ENCODE data around the gene PIK3CB. TPM values are rescaled to one million over a fixed set of nuclear protein-coding genes. Genes with fewer than 3 reads are reported as not detected.

PIK3CB gene
- total RNA-seq, 4 donors from 2014 or later = 24.9 to 94.7 (median 36.8) TPM

DNA sequence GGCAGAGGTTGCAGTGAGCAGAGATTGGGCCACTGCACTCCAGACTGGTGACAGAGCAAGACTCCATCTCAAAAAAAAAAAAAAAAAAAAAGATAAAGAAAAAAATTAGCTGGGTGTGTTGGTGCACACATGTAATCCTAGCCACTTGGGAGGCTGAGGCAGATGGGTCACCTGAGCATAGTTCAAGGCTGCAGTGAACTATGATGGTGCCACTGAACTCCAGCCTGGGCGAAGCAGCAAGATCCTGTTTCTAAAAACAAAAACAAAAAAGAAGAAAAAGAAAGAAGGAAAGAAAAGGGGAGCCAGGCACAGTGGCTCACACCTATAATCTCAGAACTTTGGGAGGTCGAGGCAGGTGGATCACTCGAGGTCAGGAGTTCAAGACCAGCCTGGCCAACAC lies 32.9 kb downstream of the PIK3CB start:
- no peak for ATAC-seq
- Histone ChIP-seq H3K4me1 (peaks cover 46% of the 10 kb centered on the region in 2 donors), H3K9me3 (no peaks in the 10 kb centered on the region), H3K27me3 (no peaks in the 10 kb centered on the region), H3K36me3 (no peaks in the 10 kb centered on the region), H3K4me3 (no peak overlapping the region), H3K27ac (peak overlapping the region; percentile 73 to 85 (median 78))
- DNase-seq = no peak
- intact Hi-C loops (cut with DNase I; ENCODE audit: low total_unique reads) = no loop called here
- in situ Hi-C loops (cut with MboI; ENCODE audit: low sequenced_read_pairs in 4 of 4) = no loop called here
- TF ChIP-seq CTCF (IDR thresholded peaks at IDR 0.05 in 4 of 5, conservative IDR thresholded peaks at IDR 0.05 in 1 of 5) (no peak), POLR2A (IDR thresholded peaks at IDR 0.05) (no peak)

- no peaks in the 10 kb centered on the region for H3K9me3 ChIP-seq
- no peak for DNase-seq
- peak in 1 of 2 donors; percentile 9 for ATAC-seq
- H3K4me1 ChIP-seq = peaks cover 40 to 46% of the 10 kb centered on the region in 2 donors
- H3K27me3 ChIP-seq = no peaks in the 10 kb centered on the region
- no peak for TF ChIP-seq CTCF (IDR thresholded peaks at IDR 0.05 in 4 of 5, conservative IDR thresholded peaks at IDR 0.05 in 1 of 5)
- TF ChIP-seq POLR2A (IDR thresholded peaks at IDR 0.05) = no peak
- no peak overlapping the region for H3K4me3 ChIP-seq
- in situ Hi-C loops (cut with MboI; ENCODE audit: low sequenced_read_pairs in 4 of 4) = no loop called here
- H3K27ac ChIP-seq = peak overlapping the region; percentile 73 to 85 (median 78)
- H3K36me3 ChIP-seq = no peaks in the 10 kb centered on the region
- intact Hi-C loops (cut with DNase I; ENCODE audit: low total_unique reads) = no loop called here
These were observed 34.5 kb downstream of the PIK3CB start for GRCh38 chr3:138800248-138800647.

DNA sequence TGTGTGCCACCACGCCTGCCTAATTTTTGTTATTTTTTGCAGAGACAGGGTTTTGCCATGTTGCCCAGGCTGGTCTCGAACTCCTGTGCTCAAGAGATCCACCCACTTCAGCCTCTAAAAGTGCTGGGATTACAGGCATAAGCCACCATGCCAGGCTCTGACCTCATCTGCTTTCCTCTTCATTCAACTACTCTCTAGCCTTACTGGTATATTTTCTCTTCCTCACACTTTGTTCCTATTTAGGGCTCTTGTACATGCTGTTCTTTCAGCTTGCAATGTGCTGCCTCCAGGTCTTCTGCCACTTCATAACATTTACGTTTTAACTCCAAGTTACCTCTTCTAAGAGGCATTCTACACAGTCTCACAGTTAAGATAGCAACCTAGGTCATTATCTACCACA lies 34.9 kb downstream of the PIK3CB start:
- in situ Hi-C loops (cut with MboI; ENCODE audit: low sequenced_read_pairs in 4 of 4) (no loop called here), intact Hi-C loops (cut with DNase I; ENCODE audit: low total_unique reads) (loop anchor here (2.0 kb wide), 1 partner anchor 25 kb away; no protein-coding TSS in a partner anchor)
- peak; percentile 90 to 93 for ATAC-seq
- DNase-seq = peak; percentile 35 to 66
- no peaks in the 10 kb centered on the region for H3K36me3 ChIP-seq
- H3K4me3 ChIP-seq = no peak overlapping the region
- H3K4me1 ChIP-seq = peaks cover 40 to 46% of the 10 kb centered on the region in 2 donors
- TF ChIP-seq CTCF (IDR thresholded peaks at IDR 0.05 in 4 of 5, conservative IDR thresholded peaks at IDR 0.05 in 1 of 5) = no peak
- TF ChIP-seq POLR2A (IDR thresholded peaks at IDR 0.05) = peak; percentile 5 to 36
- H3K27me3 ChIP-seq = no peaks in the 10 kb centered on the region
- H3K9me3 ChIP-seq = no peaks in the 10 kb centered on the region
- peak overlapping the region; percentile 73 to 85 (median 78) for H3K27ac ChIP-seq

- DNase-seq (peak; percentile 27 to 35), ATAC-seq (peak; percentile 71 to 78)
- H3K4me1 ChIP-seq = peaks cover 31 to 36% of the 10 kb centered on the region in 2 donors
- H3K36me3 ChIP-seq = no peaks in the 10 kb centered on the region
- no peaks in the 10 kb centered on the region for H3K27me3 ChIP-seq
- TF ChIP-seq POLR2A (IDR thresholded peaks at IDR 0.05) = peak in 1 of 2 donors; percentile 11
- no peak for TF ChIP-seq CTCF (IDR thresholded peaks at IDR 0.05 in 4 of 5, conservative IDR thresholded peaks at IDR 0.05 in 1 of 5)
- H3K27ac ChIP-seq = peak overlapping the region; percentile 73 to 85 (median 78)
- intact Hi-C loops (cut with DNase I; ENCODE audit: low total_unique reads) (loop anchor here (2.0 kb wide), 2 partner anchors 23 to 37 kb away; partner anchors contain the start of gene PIK3CB), in situ Hi-C loops (cut with MboI; ENCODE audit: low sequenced_read_pairs in 4 of 4) (no loop called here)
- H3K9me3 ChIP-seq = no peaks in the 10 kb centered on the region
- no peak overlapping the region for H3K4me3 ChIP-seq
These were observed 37.2 kb downstream of the PIK3CB start for GRCh38 chr3:138797508-138798038.
